HG03060 (cell line): Measurements from ENCODE around the gene TMEM200B.
"Not testable (repeated sequence)": the region's sequence is repeated elsewhere in the genome, so short reads cannot be mapped to it uniquely, and the experiment has no call there.

Experiments
- ATAC-seq: cut with Tn5 transposase; IDR thresholded peaks from one replicate; pipeline ENCODE4 v1.9.1; 2021; ENCODE audit warnings: low read depth, moderate number of reproducible peaks; ENCODE audit not compliant: unreplicated experiment

The TMEM200B gene

DNA sequence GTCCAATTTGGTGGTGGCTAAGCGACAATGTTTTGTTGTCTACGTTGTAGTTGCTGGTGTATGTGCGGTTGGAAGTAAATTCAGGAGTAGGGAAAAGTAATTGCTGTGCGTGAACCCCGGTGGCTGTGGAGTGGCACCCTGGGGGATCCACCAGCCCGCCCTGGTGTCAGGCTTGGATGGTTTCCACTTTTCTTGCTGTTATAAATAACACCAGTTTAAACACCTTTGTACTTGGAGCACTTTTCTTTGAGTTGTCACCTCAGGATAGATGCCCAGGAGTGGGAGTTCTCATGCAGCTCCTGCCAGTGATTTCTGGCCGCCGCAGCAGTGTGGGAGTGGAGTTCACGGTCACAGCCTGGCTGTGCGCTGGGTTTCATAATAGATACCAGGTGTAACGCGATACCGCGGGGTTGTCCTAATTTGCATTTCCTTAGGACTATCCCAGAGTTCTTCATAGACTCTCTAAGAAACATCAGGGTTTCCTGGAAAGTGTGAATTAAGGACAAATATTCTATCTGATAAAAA, 12.8 kb upstream of the TMEM200B start:
- no peak for ATAC-seq

DNA sequence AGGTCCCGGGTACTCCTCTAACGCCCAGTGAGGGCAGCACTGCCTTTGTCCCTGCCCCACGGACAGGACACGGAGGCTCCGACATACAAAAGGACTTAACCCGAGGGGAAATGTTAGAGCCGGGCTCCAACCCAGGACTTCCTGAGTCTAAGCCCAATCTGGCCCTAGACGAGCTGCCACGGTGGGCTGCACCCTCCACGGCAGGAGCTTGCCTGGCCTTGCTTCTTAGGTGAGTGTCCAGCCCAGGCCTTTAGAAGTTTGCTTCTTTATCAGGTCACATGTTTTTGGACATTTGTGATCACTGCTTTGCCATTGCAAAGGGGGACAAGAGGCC, 11.0 kb upstream of the TMEM200B start:
- no peak for ATAC-seq

DNA sequence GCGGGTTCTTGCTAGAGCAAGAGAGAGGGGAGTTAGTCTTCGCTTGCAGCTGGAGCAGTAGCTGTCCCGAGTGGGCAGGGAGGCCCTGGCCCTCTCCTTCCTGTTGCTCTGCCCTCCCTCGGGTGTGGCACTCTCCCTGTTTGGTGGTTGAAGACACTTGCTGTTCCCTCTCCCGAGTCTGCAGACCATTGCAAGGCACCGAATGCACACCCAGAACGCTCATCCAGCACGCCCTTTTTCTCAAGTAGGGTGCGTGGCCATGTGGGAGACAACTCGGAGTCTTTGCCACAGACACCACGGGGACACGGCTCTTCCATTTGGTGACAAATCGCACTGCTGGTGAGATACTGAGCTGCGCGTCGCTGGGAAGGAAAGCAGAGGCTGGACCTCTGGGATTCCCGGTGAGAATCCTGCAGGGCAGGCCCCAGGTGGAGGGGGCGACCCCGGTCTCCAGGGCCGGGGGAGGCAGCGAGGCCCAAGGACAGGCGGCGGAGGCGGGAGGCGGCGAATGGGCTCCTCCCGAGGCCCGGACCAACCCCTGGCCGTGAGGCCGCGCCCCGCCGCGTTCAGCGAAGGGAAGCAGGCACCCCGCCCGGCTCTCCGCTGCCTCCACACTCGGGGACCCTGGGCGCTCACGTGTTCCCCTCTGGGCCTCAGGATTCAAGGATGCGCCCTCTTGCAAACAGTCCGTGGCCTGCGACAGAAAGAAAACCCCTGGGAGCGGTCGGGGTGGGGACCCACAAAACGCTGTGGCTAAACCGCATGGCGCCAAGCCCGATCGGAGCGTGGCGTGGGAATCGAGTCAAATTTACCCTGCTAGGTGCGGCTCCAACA, 10.4 kb upstream of the TMEM200B start:
- no peak for ATAC-seq

DNA sequence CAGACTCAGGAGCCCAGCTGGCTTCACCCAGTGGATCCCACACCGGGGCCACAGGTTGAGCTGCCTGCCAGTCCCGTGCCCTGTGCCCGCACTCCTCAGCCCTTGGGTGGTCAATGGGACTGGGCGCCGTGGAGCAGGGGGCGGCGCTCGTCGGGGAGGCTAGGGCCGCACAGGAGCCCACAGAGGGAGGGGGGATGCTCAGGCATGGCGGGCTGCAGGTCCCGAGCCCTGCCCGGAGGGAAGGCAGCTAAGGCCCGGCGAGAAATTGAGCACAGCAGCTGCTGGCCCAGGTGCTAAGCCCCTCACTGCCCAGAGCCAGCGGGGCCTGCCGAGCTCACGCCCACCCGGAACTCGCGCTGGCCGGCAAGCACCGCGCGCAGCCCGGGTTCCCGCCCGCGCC, 7.4 kb upstream of the TMEM200B start:
- not testable (repeated sequence) for ATAC-seq

DNA sequence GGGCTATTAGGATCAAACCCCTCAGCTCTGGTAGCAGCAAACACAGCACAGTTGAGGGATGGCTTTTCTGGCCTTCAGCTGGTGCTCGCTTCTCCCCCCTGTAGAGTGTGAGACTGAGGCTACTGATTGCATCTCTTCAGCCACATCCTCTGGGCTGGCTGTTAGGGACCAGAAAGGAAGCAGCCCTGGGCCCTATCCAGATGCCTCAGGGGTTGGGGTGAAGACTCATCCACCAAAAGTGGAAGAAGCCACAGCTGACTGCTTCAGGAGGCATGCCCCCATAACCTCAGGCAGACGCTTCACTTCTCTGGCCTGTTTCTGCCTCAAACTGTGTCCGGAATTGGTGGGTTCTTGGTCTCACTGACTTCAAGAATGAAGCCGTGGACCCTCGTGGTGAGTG, 6.2 kb upstream of the TMEM200B start:
- no peak for ATAC-seq

DNA sequence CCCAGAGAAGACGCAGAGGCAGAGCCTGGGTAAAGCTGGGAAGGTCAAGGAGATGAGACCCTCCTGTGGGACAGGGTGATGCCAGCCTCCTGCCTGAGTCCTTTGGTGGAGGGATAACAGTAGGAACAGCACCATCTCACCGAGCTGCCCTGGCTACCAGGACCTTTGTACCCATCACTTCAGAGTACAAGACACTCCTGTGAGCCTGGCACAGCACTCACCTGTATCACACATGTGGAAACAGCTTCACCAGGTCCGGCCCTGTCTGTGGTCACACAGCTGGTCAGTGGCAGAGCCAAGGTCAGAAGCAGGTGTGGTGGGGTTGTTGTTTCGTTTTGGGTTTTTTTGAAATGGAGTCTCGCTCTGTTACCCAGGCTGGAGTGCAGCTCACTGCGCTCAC, 5.0 kb upstream of the TMEM200B start:
- no peak for ATAC-seq

DNA sequence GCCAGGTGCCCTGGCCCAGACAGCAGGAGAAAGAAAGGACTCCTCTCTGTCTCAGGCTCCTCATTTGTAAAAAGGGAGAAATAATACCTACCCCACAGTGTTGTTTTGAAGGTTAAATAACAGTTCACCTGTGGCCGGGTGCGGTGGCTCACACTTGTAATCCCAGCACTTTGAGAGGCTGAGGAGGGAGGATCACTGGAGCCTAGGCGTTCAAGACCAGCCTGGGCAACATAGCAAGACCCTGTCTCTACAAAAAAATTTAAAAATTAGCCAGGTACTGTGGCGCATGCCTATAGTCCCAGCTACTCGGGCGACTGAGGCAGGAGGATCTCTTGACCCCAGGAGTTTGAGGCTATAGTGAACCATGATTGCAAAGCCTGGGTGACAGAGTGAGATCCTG, 2.5 kb upstream of the TMEM200B start:
- ATAC-seq = no peak

DNA sequence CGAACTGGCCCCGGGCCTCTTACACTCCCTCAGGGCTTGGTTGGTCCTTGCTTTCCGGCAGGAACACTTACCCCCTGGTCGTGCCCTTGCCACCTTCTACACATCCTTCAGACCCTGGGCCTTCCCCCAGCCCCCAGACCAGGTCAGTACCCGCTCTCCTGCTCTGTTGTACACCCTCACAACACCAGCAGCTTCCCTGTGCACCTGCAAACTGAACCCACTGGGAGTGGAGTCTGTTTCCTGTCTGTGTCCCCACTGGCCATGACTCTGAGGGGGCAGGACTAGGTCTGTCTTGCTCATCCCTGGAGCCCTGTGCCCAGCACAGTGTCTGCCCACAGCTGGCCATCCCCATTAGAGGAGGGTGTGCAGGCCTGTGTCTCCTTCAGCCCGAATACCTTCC, 2.1 kb upstream of the TMEM200B start:
- ATAC-seq = no peak

DNA sequence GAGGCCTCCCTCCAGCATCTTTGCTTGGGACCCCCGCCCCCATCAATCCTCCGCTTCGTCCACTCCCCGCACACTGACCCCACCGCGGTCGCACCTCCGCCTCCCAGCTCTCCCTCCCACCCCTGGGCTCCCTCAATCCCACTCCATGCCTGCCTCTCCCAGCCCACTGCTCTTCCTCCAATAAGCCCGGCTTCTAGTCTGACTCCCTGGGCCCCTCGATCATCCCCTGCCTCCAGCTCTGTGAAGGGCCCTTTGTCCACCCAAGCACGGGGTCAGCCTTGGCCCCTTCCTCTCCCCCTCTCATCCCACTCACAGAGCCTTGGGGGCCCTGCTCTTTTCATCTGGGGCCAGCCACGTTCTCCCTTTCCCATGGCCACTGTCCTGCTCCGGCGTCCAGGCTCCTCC, 1.5 kb upstream of the TMEM200B start:
- no peak for ATAC-seq

DNA sequence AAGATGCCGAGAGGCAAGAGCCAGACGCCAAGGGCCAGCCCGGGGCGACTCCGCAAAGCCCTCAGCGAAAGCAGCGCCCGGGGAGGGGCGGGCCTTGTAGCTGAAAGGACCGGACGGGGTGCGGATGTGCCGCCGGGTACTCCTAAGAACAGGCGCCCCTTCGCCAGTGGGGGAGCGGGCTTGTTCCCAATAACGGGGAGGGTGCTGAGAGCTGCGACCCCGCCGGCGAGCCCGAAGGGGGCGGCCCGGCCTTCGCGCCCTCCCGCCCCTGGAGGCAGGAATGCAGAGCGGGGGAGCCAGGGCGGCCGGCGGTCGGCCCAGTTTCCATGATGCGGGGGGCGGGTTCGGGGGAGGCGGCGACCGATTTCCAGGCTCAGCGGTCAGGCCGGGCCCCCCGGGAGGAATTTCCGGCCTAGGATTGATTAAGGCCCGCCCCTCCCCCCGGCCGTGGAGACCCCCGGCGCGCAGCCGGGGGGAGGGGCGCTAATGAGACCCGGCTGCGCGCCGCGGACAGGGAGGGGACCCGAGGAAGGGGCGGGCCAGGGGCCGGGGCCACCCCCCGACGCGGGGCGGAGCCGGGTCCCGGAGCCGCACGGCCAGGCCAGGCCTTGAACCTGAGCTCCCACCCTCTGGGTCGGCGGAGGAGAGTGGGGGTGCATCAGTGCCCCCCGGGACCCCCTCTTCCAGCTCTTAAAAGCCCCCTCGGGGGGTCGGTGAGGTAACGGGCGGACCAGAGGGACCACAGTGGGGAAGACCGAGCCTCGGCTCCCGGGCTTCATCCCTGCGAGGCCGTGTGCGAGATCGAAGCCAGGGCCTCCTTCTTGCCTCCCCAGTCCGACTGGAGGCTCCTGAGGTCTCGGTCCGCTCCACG, 898 bp upstream of the TMEM200B start:
- ATAC-seq = no peak

DNA sequence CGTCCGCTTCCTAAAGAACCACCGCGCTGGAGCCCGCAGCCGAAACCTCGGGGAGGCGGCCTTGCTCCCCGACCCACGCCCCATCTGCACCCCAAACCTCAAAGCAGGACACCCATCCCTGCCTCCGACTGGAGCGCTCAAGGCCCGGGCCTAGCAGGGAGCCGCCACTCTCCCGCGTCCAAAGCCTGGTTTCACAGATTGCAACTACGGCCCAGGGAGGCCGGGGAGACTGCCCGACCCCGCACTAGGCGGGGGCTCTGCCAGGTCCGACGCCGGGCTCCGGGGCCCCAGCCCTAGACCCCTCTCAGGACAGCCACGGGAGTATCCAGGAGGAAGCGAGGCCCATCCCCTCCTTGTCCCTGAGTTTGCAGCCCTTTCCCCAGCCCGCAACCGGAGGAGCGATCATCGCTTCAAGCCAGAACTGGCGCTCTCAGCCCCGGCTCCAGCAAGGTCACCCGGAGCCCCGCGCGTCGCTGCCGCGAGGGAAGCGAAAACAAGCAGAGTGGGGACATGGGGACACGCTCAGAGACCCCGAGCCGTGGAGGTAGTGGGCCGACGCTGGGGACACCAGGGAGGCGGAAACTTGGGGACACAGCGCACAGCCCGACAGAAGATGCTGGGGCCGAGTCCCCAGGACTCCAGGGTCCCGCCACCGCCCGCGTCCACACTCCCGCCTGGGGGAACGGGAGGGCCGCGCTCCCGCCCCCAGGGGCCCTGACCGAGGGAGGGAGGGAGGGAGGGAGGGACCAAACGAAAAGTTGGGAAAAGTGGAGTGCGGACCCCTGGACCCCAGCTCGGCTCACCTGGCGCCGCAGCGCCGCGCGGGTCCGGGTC, 433 bp downstream of the TMEM200B start:
- no peak for ATAC-seq

DNA sequence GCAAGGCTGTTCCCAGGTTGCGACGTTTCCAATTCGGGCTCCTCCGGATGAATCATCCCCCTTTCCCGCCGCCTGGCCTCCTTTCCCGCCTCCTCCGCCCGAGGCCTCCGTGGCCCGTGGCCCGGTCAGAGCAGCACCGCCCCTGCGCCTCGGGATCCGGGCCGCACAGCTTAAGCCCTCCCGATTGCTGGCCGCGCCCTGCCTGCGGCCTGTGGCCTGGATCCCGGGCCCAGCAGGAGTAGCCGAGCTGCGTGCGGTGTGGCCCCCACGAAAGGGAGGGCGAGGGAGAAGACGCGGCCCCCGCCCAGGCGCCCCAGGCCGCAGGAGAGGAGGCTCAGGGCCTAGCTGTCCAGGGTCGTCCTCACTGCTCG, 1.0 kb downstream of the TMEM200B start:
- ATAC-seq = no peak

DNA sequence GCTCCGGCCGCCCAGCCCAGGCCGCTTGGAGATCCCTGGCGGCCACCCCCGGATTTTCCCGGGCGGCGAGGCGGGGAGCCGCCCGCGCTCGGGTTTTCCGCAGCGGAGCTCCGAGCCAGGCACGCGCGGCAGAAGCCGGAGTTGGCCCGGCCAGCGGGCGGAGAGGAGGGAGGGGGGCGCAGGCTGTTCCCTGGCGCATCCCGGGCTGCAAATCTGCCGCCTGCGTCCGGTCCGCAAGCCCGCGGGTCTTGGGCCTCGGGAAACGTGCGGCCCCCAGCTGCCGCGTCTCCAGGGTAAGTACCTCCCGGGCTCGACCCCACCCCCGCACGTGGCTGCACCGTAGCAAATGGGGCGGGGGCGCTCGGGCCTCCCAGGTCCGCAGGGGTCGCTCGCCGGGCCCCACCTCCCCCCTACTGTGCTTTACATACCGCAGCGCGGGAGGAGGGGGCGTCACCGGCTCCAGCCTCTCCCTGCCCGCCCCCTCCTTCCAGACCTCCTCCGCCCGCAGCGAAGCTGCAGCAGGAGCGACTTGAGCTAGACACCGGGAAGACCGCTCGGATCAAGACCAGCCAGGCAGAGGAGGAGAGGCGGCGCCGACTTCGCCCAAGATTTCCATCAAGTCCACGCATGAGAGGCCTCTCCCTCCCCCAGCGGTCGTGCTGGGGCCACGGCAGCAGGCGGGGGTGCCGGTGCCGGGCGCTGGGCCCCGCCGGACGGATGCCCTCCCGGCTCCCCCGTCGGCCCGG, 1.6 kb downstream of the TMEM200B start:
- ATAC-seq = no peak

DNA sequence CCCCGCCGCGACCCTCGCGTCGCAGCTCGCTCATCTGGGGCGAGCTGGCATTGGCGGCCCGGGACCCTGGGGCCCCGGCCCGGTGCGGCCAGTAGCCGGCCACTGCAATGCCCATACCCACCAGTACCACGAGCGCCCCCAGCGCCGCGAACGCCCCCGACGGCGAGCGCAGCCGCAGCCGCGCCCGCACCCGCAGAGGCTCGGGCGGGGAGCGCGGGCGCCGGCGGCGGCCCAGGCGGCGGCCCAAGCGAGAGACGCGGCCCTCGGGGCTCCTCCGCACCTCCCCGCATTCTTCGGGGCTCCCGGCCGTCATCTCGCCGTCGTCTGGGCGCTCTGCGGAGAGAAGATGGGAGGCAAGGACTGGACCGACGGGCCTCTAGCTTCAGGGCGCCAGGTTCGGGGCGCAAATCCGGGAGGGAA, 2.2 kb downstream of the TMEM200B start:
- ATAC-seq = no peak

DNA sequence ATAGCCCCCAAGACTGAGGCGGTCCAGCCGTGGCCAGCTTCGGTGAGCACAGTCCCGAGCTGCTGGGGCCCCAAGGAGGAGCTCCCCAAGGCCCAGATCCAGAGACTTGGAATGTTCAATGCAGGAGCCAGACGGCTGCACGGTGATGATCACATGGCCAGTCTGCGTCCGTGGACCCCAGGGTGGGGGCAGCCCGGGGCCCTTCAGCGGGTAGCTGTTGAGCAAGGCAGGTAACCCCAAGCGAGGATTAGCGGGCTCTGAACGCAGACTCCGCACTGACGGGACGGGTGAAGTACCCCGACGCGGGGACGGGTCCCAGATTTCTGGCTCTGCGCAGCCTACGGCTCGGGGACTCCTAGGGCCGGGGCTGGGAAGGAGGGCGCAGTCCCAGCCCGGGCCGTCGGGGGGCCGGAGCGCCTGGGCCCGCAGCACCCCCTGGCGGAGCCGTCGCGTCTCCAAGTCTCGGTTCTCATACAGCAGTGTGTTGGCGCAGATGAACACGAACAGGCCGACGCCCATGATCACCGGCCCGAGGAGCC, 2.7 kb downstream of the TMEM200B start:
- no peak for ATAC-seq

DNA sequence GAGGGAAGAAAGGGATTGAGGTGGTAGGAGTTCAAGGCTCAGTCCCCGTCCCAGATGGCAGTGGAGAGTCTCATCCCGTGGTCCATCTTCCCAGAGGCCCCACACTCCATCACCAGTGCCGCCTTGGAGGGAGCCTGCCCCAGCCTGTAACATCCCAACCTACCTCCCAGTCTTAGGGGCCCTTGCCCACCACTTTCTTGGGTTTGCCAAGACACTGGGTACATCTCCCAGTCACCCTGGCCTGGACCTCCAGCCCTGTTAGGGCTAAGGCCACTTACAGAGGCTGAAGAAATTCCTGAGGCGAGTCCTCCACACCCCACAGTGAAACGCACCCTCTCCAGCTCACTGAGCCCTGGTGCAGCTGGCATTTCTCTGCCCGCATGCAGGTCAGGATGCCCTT, 3.3 kb downstream of the TMEM200B start:
- ATAC-seq = no peak

DNA sequence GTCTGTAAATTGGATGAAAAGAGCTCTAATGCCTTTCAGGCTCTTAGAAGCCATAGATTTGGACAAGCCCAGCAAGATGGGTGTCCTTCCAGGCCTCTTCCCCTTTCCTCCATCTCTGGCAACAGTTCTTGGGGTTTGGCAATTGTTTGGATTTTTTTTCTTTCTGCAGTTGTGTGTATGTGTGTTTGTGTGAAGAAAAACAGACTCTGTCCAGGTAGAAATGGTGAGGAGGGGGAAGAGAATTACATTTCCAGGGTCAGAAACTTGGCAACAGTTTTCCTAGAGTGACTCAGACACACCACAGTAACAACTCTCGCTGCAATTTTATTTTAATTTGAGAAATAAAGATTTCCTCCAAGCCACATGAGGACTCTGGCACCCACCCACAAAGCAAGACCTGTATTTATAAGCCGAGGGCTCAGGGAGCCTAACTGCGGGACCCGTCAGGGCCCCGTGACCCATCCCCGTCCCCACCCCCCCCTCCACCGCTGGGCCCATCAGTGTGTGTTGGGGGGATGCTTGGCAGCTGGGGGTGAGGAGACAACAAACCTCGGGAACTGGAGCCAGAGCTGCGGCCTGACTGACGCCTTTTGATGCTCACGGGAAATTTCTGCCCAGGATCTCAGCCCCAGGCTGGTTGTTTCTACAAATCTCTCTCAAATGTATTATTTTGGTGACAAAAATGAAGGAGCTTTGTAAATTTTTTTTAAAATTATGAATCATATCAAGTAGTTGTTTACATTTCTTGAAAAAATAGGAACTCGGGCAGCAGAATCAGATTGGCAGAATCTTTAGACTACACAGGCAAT, 4.4 kb downstream of the TMEM200B start:
- ATAC-seq = no peak

DNA sequence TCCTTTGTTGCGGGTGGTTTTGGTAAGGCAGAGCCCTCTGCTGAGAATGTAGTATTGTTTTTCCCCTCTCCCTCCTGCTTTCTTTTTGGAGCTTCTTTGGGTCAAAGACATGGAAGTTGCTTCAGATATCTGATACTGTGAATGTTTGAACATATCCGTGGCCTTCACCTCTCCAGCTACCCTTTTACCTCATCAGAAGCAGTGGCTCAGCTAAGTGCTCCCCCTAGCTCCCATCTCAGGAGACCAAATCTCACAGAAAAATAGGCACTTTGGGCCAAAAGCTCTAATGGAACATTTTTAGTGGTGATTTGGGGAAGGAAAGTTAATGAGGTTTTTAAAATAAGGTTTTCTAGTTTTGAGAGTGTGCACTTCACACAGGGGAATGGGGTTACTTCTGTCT, 6.3 kb downstream of the TMEM200B start:
- no peak for ATAC-seq

DNA sequence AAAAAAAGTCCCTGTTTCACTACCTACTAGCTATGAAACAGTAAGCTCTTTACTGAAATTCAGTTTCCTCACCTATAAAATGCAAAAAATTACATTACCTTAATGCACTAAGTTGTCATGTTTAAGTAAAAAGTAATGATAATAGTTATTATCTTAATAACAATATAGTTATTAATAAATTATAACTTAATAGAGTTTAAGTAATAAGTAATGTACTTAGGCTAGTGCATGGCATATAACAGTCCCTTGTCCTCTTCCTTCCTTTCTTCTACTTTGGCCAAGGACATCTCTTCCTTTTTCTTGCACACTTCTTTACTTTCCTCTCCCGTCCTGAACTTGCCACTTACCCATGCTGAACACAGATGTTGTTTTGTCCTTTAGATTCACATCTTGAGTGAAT, 9.0 kb downstream of the TMEM200B start:
- no peak for ATAC-seq
